ENCODE measurements around the gene PIAS1.

Gene PIAS1

DNA sequence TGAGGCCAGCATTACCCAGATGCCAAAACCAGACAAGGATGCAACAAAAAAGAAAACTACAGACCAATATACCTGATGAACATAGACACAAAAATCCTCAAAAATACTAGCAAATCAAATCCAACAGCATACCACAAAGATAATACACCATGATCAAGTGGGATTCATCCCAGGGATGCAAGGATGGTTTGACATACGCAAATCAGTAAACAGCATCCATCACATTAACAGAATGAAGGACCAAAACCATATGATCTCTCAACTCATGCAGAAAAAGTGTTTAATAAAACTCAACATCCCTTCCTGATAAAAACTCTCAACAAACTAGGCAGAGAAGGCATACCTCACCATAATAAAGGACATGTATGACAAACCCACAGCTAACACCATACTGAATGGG is 14.0 kb upstream of the PIAS1 start:
- Histone ChIP-seq H3K36me3 (ENCODE audit: control insufficient read depth, insufficient read depth, low read length) (no peaks in the 10 kb centered on the region), H3K27me3 (replicated peaks; ENCODE audit: control insufficient read depth, insufficient read depth, low read length) (no peaks in the 10 kb centered on the region), H3K4me3 (replicated peaks; ENCODE audit: low read depth, low read length) (no peak overlapping the region)
- TF ChIP-seq CTCF (IDR thresholded peaks at IDR 0.05; ENCODE audit: insufficient read depth, low read length, poor library complexity, severe bottlenecking) = no peak
- DNase-seq (ENCODE audit: extremely low read depth, insufficient read length) = no peak

GRCh38 chr15:68042156-68042854 is 11.8 kb upstream of the PIAS1 start:
- H3K4me3 ChIP-seq (replicated peaks; ENCODE audit: low read depth, low read length) = no peak overlapping the region
- no peak for TF ChIP-seq CTCF (IDR thresholded peaks at IDR 0.05; ENCODE audit: insufficient read depth, low read length, poor library complexity, severe bottlenecking)
- H3K36me3 ChIP-seq (ENCODE audit: control insufficient read depth, insufficient read depth, low read length) = no peaks in the 10 kb centered on the region
- H3K27me3 ChIP-seq (replicated peaks; ENCODE audit: control insufficient read depth, insufficient read depth, low read length) = no peaks in the 10 kb centered on the region
- DNase-seq (ENCODE audit: extremely low read depth, insufficient read length) = no peak

DNA sequence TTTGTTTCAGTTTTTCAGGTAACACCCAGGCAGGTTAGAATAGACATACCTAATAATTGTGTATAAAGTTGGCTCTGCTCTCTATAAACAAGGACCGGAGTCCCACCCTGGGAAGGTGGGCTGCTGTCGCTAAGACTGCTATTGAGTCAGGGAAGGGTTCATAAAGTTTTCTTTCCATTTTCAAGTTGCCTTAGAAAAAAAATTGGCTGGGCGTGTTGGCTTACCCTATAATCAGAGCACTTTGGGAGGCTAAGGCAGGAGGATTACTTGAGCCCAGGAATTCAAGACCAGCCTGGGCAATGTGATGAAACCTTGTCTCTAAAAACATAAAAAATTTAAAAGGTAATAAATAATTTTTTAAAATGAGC is 11.3 kb upstream of the PIAS1 start:
- DNase-seq (ENCODE audit: extremely low read depth, insufficient read length) = no peak
- no peak for TF ChIP-seq CTCF (IDR thresholded peaks at IDR 0.05; ENCODE audit: insufficient read depth, low read length, poor library complexity, severe bottlenecking)
- Histone ChIP-seq H3K36me3 (ENCODE audit: control insufficient read depth, insufficient read depth, low read length) (no peaks in the 10 kb centered on the region), H3K4me3 (replicated peaks; ENCODE audit: low read depth, low read length) (no peak overlapping the region), H3K27me3 (replicated peaks; ENCODE audit: control insufficient read depth, insufficient read depth, low read length) (no peaks in the 10 kb centered on the region)

- H3K27me3 ChIP-seq (replicated peaks; ENCODE audit: control insufficient read depth, insufficient read depth, low read length) = no peaks in the 10 kb centered on the region
- H3K36me3 ChIP-seq (ENCODE audit: control insufficient read depth, insufficient read depth, low read length) = no peaks in the 10 kb centered on the region
- no peak overlapping the region for H3K4me3 ChIP-seq (replicated peaks; ENCODE audit: low read depth, low read length)
- DNase-seq (ENCODE audit: extremely low read depth, insufficient read length) = no peak
- TF ChIP-seq CTCF (IDR thresholded peaks at IDR 0.05; ENCODE audit: insufficient read depth, low read length, poor library complexity, severe bottlenecking) = no peak
Observed at GRCh38 chr15:68045289-68046265, 8.5 kb upstream of the PIAS1 start.

GRCh38 chr15:68047826-68048225 is 6.3 kb upstream of the PIAS1 start:
- TF ChIP-seq CTCF (IDR thresholded peaks at IDR 0.05; ENCODE audit: insufficient read depth, low read length, poor library complexity, severe bottlenecking) = no peak
- no peak for DNase-seq (ENCODE audit: extremely low read depth, insufficient read length)
- Histone ChIP-seq H3K27me3 (replicated peaks; ENCODE audit: control insufficient read depth, insufficient read depth, low read length) (no peaks in the 10 kb centered on the region), H3K36me3 (ENCODE audit: control insufficient read depth, insufficient read depth, low read length) (no peaks in the 10 kb centered on the region), H3K4me3 (replicated peaks; ENCODE audit: low read depth, low read length) (no peak overlapping the region)
